Measurements from ENCODE around the gene KIF7.

KIF7 gene

DNA sequence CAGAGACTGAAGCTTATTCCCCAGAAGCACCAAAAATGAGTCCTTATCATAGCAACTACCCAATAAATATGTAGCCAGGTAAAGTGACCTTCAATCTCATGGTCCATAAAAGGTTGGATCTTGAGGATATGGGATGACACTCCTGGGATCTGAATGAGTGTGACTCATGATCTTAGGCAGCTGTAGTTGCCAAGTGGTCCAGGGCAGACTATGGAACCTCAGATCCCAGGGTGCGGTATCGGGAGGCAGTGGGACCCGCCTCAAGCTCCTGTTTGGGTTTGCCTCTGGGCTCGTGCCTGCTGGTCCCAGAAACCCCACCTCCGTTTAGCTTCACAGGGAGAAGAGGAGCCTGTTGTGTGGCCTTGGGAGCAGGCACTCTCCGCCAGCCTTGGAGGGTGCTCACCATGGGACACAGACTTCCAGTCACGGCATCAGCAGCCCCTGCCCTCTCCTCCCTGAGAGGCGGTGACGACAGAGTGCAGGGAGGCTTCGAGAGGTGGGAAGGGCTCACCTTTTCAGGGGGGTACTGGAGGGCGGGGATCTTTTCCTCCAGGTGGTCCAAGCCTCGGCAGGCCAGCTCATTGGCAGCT, 15.8 kb upstream of the KIF7 start:
- no peak for DNase-seq (ENCODE audit: low read depth in 3 of 3)

DNA sequence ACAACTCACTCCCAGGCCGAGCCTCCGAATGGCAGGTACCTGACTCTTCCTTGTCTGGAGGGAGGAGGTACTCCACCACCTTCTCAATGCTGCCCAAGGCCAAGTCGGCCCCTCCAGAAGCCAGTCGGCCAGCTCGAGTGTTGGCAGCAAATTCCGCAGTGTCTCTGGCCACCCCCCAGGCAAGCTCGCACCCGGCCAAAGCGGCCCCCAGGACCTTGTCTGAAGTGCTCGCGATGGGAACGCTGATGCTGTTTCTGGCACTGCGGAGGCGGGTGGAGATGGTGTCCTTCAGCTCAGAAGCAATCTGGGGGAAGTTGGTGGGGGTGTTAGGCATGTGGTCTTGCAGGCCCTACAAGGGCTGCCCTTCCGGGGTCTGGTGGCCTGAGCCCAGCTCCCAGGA, 14.7 kb upstream of the KIF7 start:
- no peak for DNase-seq (ENCODE audit: low read depth in 3 of 3)

DNA sequence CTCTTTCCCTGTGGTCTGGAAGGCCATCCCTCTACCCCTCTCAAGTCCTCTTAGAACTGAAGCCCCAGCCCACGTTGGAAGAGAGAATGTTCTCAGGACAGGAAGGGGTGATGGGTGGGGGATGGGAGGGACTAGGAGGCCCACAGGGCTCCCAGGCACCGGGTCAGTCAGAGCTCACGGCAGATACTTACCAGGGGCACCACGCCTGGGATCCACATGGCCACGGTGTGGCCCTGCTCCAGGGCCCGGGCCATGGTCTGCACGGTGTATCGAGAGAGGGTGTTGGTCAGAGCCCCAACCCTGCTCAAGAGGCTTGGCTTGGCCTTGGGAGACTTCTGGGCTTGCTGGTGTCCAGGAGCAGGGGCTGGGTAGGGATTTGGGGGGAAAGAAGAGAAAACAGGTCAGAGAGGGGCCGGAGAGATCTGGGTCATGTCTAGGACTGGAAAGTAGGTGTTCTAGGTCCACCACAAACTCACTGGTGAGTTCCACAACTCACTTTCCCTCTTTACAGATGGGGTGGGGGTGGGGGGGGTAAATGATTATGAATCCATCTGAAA, 14.1 kb upstream of the KIF7 start:
- DNase-seq (ENCODE audit: low read depth in 3 of 3): no peak

DNA sequence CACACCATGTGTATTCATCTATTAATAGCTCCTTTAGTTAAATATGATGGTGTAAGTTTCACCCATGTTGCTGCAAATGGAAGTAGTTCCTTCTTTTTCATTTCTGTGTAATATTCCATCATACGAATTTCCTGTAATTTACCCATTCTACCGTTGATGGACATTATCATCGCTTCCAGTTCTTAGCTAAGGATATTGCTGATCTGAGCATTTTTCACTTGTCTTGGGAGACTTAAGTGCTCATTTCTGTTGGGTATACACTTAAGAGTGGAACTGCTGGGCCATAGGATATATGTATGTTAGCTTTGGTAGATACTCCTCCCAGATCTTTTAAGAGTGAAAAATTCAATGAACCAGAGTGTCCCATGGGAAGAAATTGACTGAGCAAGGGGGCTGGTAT, 12.9 kb upstream of the KIF7 start:
- no peak for DNase-seq (ENCODE audit: low read depth in 3 of 3)

DNA sequence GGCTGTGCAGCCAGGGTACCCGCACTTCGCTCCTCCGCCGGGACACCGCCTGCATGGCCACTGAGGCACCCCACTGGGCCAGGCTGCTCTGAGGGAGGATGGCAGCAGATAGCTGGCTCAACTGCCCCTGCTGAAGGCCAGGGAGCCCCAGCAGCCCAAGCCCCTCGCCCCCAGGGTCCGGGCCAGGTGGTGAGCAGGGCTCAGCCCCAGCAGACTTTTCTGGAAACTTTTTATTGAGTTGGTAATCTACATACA, 12.4 kb upstream of the KIF7 start:
- DNase-seq (ENCODE audit: low read depth in 3 of 3): no peak

DNA sequence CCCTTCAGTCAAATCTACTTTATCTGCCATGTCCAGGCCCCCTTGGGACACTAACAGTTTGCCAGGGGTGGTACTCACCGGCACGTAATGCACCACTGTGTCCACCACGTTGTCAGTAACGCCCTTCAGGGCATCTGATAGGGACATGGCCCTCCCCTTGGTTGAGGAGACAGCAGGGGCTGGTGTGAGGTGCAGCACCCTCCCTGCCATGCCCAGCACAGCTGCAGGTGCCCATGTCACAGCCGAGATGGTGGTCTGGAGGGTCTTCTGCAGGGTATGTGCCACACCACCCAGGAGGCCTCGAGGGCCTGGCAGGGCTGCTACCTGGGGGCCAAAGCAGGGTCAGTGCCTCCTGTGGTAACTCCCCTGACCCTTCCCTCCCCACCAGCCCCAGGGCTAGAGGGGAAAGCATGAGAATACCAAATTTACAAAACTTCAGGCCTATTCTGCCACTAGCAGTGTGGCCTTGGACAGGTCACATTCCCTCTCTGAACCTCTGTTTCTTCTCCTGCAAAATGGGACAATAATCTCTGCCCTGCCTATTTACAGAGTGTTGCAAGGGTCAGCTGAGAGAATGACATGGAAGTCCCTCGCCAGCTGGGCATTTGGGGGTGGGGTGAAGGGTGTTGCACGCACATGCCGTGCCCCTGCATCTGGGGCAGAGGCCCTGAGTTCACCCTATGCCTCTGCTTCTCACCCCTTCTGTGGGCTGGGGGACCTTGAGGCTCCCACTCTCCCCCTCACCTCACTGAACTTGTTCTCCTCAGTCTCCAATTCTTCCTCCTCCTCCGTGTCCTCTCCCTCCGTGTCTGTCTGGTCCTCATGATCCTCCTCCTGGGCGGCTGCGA, 11.8 kb upstream of the KIF7 start:
- no peak for DNase-seq (ENCODE audit: low read depth in 3 of 3)

DNA sequence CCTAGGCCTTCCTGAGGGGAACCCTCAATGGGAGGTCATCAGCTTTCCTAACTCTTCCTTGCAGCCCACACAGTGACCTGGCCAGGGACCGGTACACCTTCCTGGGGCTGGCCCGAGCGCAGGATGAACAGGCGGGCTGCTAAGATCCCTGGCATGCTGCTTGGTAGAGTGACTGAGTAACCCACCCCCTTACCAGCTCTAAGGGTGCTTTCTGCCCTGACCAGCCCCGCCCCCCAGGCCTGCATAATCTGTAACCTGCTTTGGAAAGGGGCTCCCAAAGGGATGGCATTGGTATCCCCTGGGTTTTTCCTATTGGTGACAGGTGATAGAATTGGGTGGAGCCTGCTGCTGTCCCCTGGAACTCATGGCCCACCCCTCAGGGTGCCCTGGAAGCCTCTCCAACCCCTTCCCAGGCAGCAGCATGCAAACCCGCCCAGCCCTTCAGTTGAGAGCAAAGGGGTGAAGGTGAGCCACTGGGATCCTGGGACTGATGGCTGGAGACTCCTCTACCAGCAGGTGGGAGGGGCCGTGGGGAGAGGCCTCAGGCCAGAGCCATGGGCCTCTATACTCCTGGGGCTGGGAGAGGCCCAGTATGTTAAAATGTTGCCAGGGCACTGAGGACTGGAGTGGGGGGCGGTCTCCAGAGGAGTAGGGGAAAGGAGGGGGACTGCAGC, 11.1 kb upstream of the KIF7 start:
- no peak for DNase-seq (ENCODE audit: low read depth in 3 of 3)

DNA sequence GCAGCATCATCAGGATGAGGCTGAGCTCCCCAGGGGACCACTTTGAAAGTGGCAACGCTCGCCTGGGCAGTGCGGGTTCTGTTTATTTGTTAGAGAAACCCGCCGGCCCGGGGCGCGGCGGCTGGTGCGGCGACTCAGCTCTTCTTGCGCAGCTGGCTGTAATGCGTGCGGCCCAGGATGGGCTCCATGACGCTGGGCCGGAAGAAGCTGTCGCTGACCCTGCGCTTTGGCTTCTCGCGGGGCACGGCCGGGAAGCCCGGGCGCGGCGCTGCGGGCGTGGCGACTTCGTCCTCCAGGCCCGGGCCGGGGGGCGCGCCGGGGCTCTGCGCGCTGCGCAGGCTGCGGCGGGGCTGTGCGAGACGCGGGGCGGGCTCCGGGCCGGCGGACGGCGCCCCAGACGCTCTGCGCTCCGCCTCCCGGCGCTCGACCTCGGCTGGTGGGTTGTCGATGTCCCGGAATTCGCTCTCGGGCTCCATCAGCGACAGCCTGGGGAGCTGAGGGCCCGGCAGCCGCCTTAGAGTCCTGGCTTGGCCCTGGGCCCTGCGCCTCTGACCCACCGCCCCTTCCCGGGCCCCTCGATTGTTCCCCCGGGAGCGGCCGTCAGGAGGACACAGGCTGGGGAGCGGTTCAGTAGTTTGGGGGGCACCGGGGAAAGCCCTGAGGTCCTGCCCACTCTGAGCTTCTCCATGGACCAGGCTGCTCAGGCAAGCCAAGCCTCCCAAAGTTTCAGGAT, 10.3 kb upstream of the KIF7 start:
- no peak for DNase-seq (ENCODE audit: low read depth in 3 of 3)

DNA sequence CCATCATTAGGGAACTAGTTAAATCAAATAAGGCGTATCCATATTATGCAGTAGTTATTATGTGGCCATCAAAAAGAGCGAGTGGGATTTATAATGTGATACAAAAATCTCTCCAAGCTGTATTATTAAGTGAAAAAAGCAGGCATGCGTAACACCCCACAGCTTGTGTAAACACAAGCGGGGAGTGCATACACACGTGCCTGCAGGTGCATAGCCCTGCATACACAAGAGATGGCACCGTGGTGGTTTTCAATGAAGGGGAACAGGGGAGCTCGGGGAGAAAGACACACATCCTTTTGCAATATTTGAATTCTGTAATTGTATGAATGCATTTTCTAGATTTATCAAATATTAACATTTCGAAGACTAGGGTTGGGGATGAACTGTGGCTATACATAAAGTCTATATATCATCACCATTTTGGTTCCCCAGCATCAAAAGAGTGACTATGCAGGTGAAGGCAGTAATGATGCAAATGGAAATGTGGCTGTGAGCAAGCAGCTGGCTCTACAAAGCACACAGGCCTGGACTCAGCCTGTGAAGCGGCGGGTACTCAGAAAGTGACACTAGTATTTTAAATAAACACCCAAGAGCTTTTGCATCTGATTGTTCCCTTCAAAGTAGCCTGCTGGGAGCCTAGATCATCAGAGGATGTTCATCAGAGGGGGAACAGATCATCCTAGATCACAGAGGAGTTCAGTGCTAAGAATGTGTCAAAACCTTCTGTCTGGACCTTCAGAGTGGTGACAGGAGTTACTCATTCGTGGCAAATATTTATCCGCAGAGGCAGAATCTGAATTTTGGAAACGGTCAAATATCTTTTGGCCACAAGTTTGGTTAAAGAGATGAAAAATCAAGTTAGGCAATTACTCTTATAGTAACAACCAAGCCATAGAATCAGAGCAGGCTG, 9.4 kb upstream of the KIF7 start:
- no peak for DNase-seq (ENCODE audit: low read depth in 3 of 3)

DNA sequence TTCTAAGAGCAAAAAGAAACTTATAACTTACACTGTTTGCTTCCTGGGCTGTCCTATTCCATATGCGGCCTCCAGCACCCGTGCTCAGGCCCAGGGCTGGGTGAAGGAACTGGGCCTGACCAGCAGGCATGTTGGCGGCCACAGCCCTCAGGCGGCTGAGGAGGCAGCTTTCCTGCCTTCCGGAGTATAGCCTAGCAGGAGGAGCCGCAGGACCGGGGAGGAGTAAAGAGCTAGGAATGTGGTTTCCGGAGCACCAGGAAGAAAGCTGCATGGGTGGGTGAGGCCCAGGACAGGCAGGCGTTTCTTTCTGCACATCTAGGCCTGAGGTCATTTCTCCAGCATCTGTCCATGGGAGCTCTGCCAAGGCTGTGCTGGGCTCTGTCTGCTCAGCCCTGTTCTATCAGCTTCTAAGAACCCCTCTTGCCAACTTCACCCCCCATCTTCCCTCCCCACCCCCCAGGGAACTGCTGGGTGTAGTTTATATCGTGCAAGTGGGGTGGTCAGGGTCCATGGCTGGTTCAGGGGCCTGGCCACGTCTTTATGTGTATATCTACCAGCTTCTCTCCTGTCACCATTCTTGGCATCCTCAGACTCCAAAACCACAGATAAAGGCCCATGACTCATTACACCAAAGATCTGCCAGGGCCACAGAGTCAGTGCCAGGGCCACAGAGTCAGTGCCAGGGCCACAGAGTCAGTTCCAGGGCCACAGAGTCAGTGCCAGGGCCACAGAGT, 7.8 kb upstream of the KIF7 start:
- DNase-seq (ENCODE audit: low read depth in 3 of 3): no peak

DNA sequence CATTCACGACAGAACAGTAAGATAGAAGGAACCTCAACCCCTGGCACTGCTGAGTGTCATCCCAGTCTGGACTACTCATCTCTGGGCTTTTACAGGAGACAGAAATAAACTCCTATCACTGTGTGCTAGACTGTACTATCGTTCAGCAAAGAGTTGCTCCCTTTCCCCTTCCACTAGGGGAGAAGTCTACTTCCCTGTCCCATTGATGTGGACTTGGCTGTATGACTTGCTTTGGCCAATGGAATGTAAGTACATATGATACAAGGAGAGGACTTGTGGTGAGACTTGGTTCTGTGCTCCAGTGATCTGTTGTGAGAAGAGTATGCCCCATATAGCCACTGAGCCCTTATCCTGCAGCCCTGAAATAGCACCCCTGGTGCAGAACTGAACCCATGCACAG, 5.3 kb upstream of the KIF7 start:
- no peak for DNase-seq (ENCODE audit: low read depth in 3 of 3)

DNA sequence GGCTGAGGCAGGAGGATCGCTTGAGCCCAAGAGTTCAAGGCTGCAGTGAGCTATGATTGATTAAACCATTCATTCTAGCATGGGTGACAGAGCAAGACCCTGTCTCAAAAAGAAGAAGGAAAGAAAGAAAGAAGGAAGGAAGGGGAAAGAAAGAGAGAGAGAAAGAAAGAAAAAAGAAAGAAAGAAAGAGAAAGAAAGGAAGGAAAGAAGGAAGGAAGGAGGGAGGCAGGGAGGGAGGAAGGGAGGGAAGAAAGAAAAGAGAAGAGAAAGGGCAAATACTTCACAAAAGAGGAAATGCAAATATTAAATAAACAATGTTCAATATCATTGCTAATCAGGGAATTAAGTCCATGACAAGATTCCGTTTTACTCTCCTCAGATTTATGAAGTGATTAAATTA, 4.0 kb upstream of the KIF7 start:
- DNase-seq (ENCODE audit: low read depth in 3 of 3): no peak

DNA sequence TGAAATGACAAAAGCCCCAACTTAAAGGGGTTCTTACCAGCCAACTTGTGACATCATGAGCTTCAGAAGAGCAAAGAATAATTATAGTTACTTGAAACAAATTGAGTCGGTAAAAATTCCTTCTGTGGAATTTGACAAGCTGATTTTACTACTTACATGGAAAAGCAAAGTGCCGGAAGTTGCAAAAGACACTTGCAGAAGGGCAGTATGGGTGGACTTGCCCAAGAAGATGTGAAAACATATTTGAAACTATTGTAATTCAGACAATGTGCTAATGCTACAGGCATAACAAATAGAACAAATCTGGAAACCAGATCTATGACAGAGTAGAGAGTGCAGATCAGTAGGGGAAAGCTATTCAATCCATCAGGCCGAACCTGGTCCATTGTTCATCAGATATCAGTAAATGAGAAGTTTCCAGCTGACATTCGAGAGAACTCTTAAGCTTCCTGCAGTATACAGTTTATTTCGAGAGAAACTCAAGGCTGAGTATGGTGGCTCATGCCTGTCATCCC, 2.5 kb upstream of the KIF7 start:
- DNase-seq (ENCODE audit: low read depth in 3 of 3): no peak

DNA sequence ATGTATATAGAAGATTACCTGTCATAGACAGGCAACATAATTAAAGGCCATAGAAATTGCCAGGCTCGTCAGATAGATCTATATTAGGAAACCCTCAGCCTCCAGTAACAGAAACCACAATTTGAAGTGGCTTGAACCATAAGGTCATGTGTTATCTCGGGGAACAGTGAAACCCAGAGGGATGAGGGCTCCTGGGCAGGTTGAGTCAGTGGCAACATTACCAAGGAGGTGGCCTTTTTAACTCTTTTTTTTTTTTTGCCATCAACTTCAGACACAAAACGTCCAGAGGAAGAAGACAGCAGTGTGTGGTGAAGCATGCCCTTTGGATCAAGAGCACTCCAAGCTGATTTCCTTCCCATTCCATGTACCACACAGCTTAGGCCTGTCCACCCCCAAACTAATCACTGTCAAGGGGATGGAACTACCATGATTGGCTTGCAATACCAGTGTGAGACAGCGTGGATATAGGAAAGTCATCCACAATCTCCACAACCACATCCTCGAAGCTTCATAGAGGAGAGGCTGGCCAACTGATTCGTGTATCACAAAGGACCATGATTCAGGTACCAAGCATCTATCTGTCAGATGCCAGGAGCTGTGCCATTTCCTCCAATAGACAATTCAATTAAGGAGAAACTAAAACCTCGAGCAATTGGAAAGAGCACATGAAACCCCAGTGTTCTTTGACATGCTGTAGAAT, 999 bp upstream of the KIF7 start:
- no peak for DNase-seq (ENCODE audit: low read depth in 3 of 3)

DNA sequence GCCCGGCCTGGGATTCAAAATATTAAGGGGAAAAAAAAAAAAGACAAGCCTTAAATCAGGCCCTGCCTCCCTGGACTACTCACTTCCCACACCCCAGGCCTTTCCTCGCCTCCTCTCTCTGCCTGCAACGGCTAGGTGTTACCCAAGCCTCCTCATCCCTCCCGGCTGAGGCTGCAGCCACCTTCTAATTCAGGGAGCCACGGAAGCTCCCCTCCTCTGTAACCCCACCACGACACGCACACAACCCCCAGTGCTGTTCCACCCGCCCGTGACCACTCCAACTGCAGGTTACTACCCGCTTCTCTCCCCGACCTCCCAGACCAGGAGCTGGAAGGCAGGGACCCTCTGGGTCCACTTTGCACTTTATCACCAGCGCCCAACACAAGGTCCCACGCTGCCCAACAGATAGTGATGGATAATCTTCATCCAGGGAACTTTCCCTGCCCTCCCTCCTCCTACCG, 936 bp downstream of the KIF7 start:
- DNase-seq (ENCODE audit: low read depth in 3 of 3): no peak

DNA sequence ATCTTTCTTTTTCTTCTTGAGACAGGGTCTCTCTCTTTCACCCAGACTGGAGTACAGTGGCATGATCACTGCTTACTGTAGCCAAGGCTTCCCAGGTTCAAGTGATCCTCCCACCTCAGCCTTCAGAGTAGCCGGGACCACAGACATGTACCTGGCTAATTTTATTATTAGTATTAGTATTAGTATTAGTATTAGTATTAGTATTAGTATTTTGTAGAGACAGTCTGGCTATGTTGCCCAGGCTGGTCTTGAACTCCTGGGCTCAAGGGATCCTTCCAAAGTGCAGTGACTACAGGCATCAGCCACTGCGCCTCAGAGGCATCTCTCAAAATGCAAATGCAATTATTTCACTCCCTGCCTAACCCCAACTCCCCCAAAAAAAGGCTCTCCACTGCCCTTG, 1.7 kb downstream of the KIF7 start:
- no peak for DNase-seq (ENCODE audit: low read depth in 3 of 3)

DNA sequence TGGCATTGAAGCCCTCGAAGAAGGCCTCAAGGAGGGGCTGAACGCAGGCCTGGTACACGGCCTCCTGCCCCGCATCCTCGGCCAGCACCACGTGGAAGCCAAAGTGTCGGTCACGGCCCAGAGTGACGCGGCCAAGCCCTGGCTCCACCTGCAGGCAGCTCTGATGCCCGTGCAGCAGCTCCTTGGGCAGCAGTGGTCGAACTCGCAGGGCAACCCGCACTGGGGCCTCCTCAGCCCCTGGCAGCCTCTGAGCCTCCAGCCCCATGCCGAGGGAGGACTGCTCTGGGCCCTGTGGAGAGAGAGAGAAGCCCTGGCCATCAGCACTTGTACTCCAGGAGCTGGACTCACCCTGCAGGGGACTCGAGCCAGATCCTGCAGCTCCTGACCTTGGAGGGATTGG, 2.6 kb downstream of the KIF7 start:
- DNase-seq (ENCODE audit: low read depth in 3 of 3): no peak

DNA sequence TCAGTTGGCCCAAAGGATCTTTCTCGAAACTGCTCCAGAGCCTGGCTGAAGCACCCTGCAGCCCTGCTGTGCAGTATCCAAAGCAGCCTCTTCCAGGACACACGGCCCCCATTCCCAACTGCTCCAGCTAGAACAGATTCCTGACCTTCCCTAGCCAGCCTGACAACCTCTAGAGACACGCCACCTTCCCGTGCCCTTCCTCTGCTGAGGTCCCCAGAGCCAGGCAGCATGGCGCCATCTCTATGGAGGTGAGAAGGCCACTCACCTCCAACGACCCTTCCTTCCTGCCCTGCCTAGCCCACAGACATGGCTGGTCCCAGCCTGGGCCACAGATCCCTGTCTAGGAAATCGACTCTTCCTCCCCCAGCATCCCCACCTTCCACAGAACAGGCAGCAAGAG, 3.1 kb downstream of the KIF7 start:
- DNase-seq (ENCODE audit: low read depth in 3 of 3): no peak

DNA sequence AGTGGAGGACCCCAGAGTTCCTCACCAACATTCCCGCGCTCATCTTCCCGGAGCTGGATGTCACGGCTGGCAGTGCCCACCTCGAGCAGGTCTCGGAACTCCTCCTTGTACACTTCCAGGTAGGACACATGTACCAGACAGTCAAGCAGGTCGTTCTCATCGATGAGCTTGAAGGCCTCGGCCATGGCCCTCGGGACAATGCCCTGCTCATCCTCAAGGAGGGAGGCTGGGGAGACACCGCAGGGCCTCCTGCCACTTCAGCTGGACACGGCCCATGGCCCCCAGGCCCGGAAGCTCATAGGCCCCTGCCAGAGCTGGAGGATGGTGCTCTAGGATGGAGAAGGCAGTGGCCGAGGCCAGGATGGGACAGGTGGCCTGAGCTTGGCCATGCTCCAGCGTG, 5.6 kb downstream of the KIF7 start:
- DNase-seq (ENCODE audit: low read depth in 3 of 3): no peak

Measured in stimulated activated CD4-positive, alpha-beta T cell treated with anti-CD3 and anti-CD28 coated beads, TNF-alpha, amount 100 ng/mL, for 48 hours (primary cell).